ENCODE measurements around the gene ARHGEF5. TPM values are rescaled to one million over a fixed set of nuclear protein-coding genes. Genes with fewer than 3 reads are reported as not detected.

ARHGEF5 gene
- total RNA-seq = 2.0 and 2.4 TPM in 2 replicates

DNA sequence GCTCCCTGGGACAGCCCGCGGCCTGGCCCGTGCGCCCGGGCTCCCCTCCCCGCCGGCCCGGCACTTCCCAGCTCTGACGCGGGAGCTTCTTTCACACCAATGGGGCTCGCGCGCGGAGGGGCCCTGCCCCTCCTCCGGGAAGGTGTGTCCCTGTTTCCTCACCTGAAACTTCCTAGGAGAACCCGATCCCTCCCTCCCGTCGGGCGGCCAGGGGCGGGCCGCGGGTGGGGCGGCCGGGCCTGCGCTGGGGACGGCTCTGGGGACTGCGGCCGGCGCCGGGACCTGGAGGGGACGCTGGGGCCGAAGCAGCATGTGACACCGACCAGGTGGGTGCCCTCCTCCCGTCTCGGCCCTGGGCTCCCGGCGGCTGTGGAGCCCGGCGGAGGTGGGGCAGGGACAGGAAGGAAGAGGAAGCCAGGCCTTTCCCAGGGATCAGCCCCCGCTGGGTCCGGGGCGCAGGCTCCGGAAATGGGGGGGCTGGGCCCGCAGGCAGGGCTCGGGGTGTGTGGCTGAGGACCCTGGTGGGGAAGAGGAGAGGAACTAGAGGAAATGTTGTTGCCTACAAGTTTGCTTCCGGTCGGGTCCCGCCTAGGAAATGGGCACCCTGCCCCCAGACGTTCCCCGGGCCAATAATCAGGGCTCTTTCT is at the start of gene ARHGEF5:
Gene ARHGEF5, plus strand, starts transcription at position 227 of the 647 bp plus-strand sequence. CDS start 7,268 bp downstream, outside the sequence.

DNA sequence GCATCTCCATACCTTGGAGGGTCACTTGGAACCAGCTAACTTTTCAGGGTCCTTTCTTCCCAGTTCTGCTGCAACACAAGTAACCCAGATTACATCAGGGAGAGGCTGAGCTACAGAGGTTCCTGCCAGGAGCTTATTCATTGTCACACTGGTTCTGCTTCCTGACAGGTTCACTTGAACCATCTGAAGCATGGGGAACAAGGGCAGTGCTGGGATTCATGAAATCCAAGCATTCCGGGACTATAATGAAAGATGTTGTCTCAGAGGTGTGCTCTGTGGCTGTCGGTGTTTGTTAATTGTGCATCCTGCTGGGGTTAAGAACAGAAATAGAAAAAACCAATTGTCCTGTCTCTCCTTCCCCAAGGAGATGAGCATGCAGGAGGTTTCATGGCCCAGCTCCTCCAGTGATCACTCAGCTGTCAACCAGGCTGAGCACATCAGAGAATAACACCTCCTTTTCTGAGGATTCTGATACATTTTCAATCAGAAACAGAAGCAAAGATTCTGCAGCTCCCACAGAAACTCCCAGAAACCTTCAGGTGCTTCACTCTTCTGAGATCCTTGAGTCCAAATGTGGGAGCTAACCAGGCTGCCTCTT is 43.2 kb upstream of the ARHGEF5 start, which contains the start of gene OR2A1:
Gene OR2A1, plus strand, starts transcription at position 548 of the 598 bp plus-strand sequence. CDS start 5,706 bp downstream, outside the sequence.

DNA sequence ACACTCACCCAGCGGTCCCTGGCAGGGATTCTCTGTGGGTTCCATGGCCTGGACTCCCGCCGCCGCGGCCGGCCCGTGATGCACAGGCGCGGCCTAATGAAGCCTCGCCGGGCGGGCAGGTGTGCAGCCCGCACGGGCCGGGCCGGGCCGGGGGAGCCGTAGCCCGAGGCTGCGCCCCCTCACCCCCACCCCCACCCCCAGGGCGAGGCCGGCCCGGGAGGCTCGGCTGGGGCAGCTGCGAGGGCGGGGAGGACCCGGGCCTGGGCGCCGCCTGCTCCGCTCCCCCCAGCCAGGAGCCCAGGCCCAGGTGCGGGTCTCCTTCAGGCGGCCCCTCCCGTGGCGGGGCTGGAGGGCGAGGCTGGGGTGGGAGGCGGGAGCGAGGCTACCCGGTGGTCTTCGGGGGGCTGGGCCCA is 48.5 kb downstream of the ARHGEF5 start, which contains the start of gene NOBOX:
Gene NOBOX, minus strand, starts transcription at position 45 of the 413 bp plus-strand sequence.

Other genes with a start within 250 kb of the ARHGEF5 start
- gene OR2A2, start 245.8 kb upstream of the ARHGEF5 start, total RNA-seq = not detected in 2 replicates
- gene OR2A14, start 232.2 kb upstream of the ARHGEF5 start, total RNA-seq = not detected in 2 replicates
- gene CTAGE4, start 171.9 kb upstream of the ARHGEF5 start, total RNA-seq = 0.36 and 0.91 TPM in 2 replicates
- 0.63 and 1.3 TPM in 2 replicates for gene ARHGEF35, start 159.6 kb upstream of the ARHGEF5 start, total RNA-seq
- 0.03 TPM in 1 of 2 replicates, not detected in the other for gene OR2A42, start 115.8 kb upstream of the ARHGEF5 start, total RNA-seq
- 0.07 and 0.40 TPM in 2 replicates for gene OR2A7, start 90.6 kb upstream of the ARHGEF5 start, total RNA-seq
- 0.17 TPM in 1 of 2 replicates, not detected in the other for gene CTAGE8, start 86.1 kb upstream of the ARHGEF5 start, total RNA-seq
- gene OR2A1, start 43.0 kb upstream of the ARHGEF5 start, total RNA-seq = 0.07 and 0.33 TPM in 2 replicates
- gene NOBOX, start 48.3 kb downstream of the ARHGEF5 start, total RNA-seq = not detected in 2 replicates

All from smooth muscle cell of the pulmonary artery (primary cell).